ENCODE results near the gene SEMA5B.

Gene SEMA5B

GRCh38 chr3:123042413-123042812 is 14.8 kb upstream of the SEMA5B start:
- Mint-ChIP-seq H3K4me1 (ENCODE audit: low read depth) (no peaks in the 10 kb centered on the region), H3K36me3 (ENCODE audit: low read depth) (no peaks in the 10 kb centered on the region), H3K4me3 (no peak overlapping the region), H3K27me3 (peaks cover 34% of the 10 kb centered on the region), H3K9me3 (no peaks in the 10 kb centered on the region), H3K27ac (no peak overlapping the region)

- Mint-ChIP-seq H3K27me3 (peaks cover 52% of the 10 kb centered on the region), H3K4me3 (no peak overlapping the region), H3K36me3 (ENCODE audit: low read depth) (no peaks in the 10 kb centered on the region), H3K27ac (no peak overlapping the region), H3K9me3 (no peaks in the 10 kb centered on the region), H3K4me1 (ENCODE audit: low read depth) (no peaks in the 10 kb centered on the region)
These were observed 11.6 kb upstream of the SEMA5B start for GRCh38 chr3:123039178-123039577.

GRCh38 chr3:123038751-123039150 is 11.2 kb upstream of the SEMA5B start:
- peaks cover 55% of the 10 kb centered on the region for H3K27me3 Mint-ChIP-seq
- H3K36me3 Mint-ChIP-seq (ENCODE audit: low read depth): no peaks in the 10 kb centered on the region
- no peak overlapping the region for H3K4me3 Mint-ChIP-seq
- H3K4me1 Mint-ChIP-seq (ENCODE audit: low read depth): no peaks in the 10 kb centered on the region
- no peaks in the 10 kb centered on the region for H3K9me3 Mint-ChIP-seq
- H3K27ac Mint-ChIP-seq: no peak overlapping the region

- H3K9me3 Mint-ChIP-seq: no peaks in the 10 kb centered on the region
- H3K27ac Mint-ChIP-seq: no peak overlapping the region
These were observed 9.4 kb upstream of the SEMA5B start for GRCh38 chr3:123037015-123037375.

GRCh38 chr3:123036352-123037014 is 8.9 kb upstream of the SEMA5B start:
- Mint-ChIP-seq H3K27me3 (peaks cover 46% of the 10 kb centered on the region), H3K27ac (no peak overlapping the region), H3K4me3 (no peak overlapping the region), H3K36me3 (ENCODE audit: low read depth) (no peaks in the 10 kb centered on the region), H3K4me1 (ENCODE audit: low read depth) (no peaks in the 10 kb centered on the region), H3K9me3 (no peaks in the 10 kb centered on the region)

More at GRCh38 chr3:123037015-123037375, 9.4 kb upstream of the SEMA5B start:
- Mint-ChIP-seq H3K4me3 (no peak overlapping the region), H3K27me3 (peaks cover 46% of the 10 kb centered on the region), H3K4me1 (ENCODE audit: low read depth) (no peaks in the 10 kb centered on the region), H3K36me3 (ENCODE audit: low read depth) (no peaks in the 10 kb centered on the region)

GRCh38 chr3:123034996-123035395 is 7.4 kb upstream of the SEMA5B start:
- Mint-ChIP-seq H3K36me3 (ENCODE audit: low read depth) (no peaks in the 10 kb centered on the region), H3K4me3 (no peak overlapping the region), H3K9me3 (no peaks in the 10 kb centered on the region), H3K4me1 (ENCODE audit: low read depth) (no peaks in the 10 kb centered on the region), H3K27me3 (peaks cover 43% of the 10 kb centered on the region), H3K27ac (no peak overlapping the region)

- H3K9me3 Mint-ChIP-seq: no peaks in the 10 kb centered on the region
- H3K27me3 Mint-ChIP-seq: peaks cover 48% of the 10 kb centered on the region
- no peaks in the 10 kb centered on the region for H3K36me3 Mint-ChIP-seq (ENCODE audit: low read depth)
- H3K27ac Mint-ChIP-seq: no peak overlapping the region
- no peak overlapping the region for H3K4me3 Mint-ChIP-seq
- no peaks in the 10 kb centered on the region for H3K4me1 Mint-ChIP-seq (ENCODE audit: low read depth)
These were observed 6.6 kb upstream of the SEMA5B start for GRCh38 chr3:123034120-123034519.

- H3K4me1 Mint-ChIP-seq (ENCODE audit: low read depth): peaks cover 8% of the 10 kb centered on the region
- no peak overlapping the region for H3K27ac Mint-ChIP-seq
- H3K27me3 Mint-ChIP-seq: peaks cover 50% of the 10 kb centered on the region
- H3K4me3 Mint-ChIP-seq: no peak overlapping the region
- no peaks in the 10 kb centered on the region for H3K36me3 Mint-ChIP-seq (ENCODE audit: low read depth)
- no peaks in the 10 kb centered on the region for H3K9me3 Mint-ChIP-seq
These were observed 4.5 kb upstream of the SEMA5B start for GRCh38 chr3:123032057-123032456.

- Mint-ChIP-seq H3K9me3 (no peaks in the 10 kb centered on the region), H3K27ac (no peak overlapping the region), H3K4me3 (no peak overlapping the region), H3K36me3 (ENCODE audit: low read depth) (no peaks in the 10 kb centered on the region), H3K27me3 (peaks cover 52% of the 10 kb centered on the region), H3K4me1 (ENCODE audit: low read depth) (peaks cover 15% of the 10 kb centered on the region)
These were observed 3.5 kb upstream of the SEMA5B start for GRCh38 chr3:123031051-123031450.

GRCh38 chr3:123028233-123028828 is 768 bp upstream of the SEMA5B start:
- Mint-ChIP-seq H3K27ac (no peak overlapping the region), H3K36me3 (ENCODE audit: low read depth) (no peaks in the 10 kb centered on the region), H3K4me3 (peak overlapping the region; percentile 70), H3K27me3 (peaks cover 64% of the 10 kb centered on the region), H3K9me3 (no peaks in the 10 kb centered on the region), H3K4me1 (ENCODE audit: low read depth) (peaks cover 15% of the 10 kb centered on the region)

- Mint-ChIP-seq H3K27me3 (peaks cover 73% of the 10 kb centered on the region), H3K4me1 (ENCODE audit: low read depth) (peaks cover 15% of the 10 kb centered on the region), H3K9me3 (no peaks in the 10 kb centered on the region), H3K4me3 (peak overlapping the region; percentile 69), H3K36me3 (ENCODE audit: low read depth) (no peaks in the 10 kb centered on the region), H3K27ac (no peak overlapping the region)
These were observed 835 bp downstream of the SEMA5B start for GRCh38 chr3:123026565-123027291.

- H3K27ac Mint-ChIP-seq: no peak overlapping the region
- H3K4me3 Mint-ChIP-seq: peak overlapping the region; percentile 62
- H3K36me3 Mint-ChIP-seq (ENCODE audit: low read depth): no peaks in the 10 kb centered on the region
- peaks cover 15% of the 10 kb centered on the region for H3K4me1 Mint-ChIP-seq (ENCODE audit: low read depth)
- peaks cover 79% of the 10 kb centered on the region for H3K27me3 Mint-ChIP-seq
- H3K9me3 Mint-ChIP-seq: no peaks in the 10 kb centered on the region
These were observed 1.7 kb downstream of the SEMA5B start for GRCh38 chr3:123025642-123026521.

GRCh38 chr3:123024056-123024455 is 3.5 kb downstream of the SEMA5B start:
- peaks cover 15% of the 10 kb centered on the region for H3K4me1 Mint-ChIP-seq (ENCODE audit: low read depth)
- H3K36me3 Mint-ChIP-seq (ENCODE audit: low read depth): no peaks in the 10 kb centered on the region
- no peak overlapping the region for H3K4me3 Mint-ChIP-seq
- no peaks in the 10 kb centered on the region for H3K9me3 Mint-ChIP-seq
- no peak overlapping the region for H3K27ac Mint-ChIP-seq
- H3K27me3 Mint-ChIP-seq: peaks cover 78% of the 10 kb centered on the region

- Mint-ChIP-seq H3K36me3 (ENCODE audit: low read depth) (no peaks in the 10 kb centered on the region), H3K4me3 (no peak overlapping the region), H3K9me3 (no peaks in the 10 kb centered on the region), H3K27me3 (peaks cover 73% of the 10 kb centered on the region), H3K27ac (no peak overlapping the region), H3K4me1 (ENCODE audit: low read depth) (peaks cover 7% of the 10 kb centered on the region)
These were observed 5.5 kb downstream of the SEMA5B start for GRCh38 chr3:123021996-123022510.
